ENCODE data around the gene GAN.

Gene GAN

GRCh38 chr16:81358860-81359259, 44.1 kb downstream of the GAN start:
- no peak for TF ChIP-seq TEAD4 (IDR thresholded peaks at IDR 0.05)

GRCh38 chr16:81360135-81360534, 45.4 kb downstream of the GAN start:
- TF ChIP-seq EGR1 (IDR thresholded peaks at IDR 0.05) (no peak), RAD21 (IDR thresholded peaks at IDR 0.05; ENCODE audit: low read depth) (no peak), MAX (IDR thresholded peaks at IDR 0.05) (no peak), REST (IDR thresholded peaks at IDR 0.05; ENCODE audit: low read depth) (no peak), TCF12 (IDR thresholded peaks at IDR 0.05; ENCODE audit: low read depth) (no peak), EP300 (IDR thresholded peaks at IDR 0.05; ENCODE audit: borderline replicate concordance) (no peak), TAF1 (IDR thresholded peaks at IDR 0.05; ENCODE audit: low read depth) (no peak), CEBPB (IDR thresholded peaks at IDR 0.05) (no peak), YY1 (IDR thresholded peaks at IDR 0.05; ENCODE audit: low read depth) (no peak), ZBTB7A (IDR thresholded peaks at IDR 0.05; ENCODE audit: low read depth) (no peak)

DNA sequence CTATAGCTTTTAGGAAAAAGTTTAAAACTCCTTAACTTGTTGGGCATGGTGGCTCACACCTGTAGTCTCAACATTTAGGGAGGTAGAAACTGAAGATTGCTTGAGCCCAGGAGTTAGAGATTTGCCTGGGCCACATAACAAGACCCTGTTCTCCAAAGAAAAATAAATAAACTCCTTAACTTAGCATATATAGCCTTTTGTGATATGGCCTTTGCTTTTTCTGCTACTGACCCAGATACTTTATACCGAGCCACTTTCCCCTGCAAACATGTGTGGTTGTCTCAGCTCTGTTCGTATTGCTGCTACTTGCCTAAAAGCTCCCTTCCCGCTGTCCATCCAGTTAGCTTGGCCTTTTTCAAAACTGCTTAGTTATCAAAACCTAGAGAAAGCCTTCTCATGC, 51.0 kb downstream of the GAN start:
- TF ChIP-seq ZBTB7A (IDR thresholded peaks at IDR 0.05; ENCODE audit: low read depth), result no peak
- TF ChIP-seq FOXM1 (IDR thresholded peaks at IDR 0.05; ENCODE audit: borderline replicate concordance, low read depth), result no peak
- no peak for TF ChIP-seq CEBPB (IDR thresholded peaks at IDR 0.05)
- no peak for TF ChIP-seq TEAD4 (IDR thresholded peaks at IDR 0.05)
- TF ChIP-seq EGR1 (IDR thresholded peaks at IDR 0.05), result no peak
- TF ChIP-seq, protein P1, sequence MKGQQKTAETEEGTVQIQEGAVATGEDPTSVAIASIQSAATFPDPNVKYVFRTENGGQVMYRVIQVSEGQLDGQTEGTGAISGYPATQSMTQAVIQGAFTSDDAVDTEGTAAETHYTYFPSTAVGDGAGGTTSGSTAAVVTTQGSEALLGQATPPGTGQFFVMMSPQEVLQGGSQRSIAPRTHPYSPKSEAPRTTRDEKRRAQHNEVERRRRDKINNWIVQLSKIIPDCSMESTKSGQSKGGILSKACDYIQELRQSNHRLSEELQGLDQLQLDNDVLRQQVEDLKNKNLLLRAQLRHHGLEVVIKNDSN (IDR thresholded peaks at IDR 0.05), result no peak
- no peak for TF ChIP-seq YY1 (IDR thresholded peaks at IDR 0.05; ENCODE audit: low read depth)
- no peak for TF ChIP-seq RAD21 (IDR thresholded peaks at IDR 0.05; ENCODE audit: low read depth)
- TF ChIP-seq CREB1 (IDR thresholded peaks at IDR 0.05; ENCODE audit: low read depth), result no peak
- TF ChIP-seq TCF12 (IDR thresholded peaks at IDR 0.05; ENCODE audit: low read depth), result no peak
- TF ChIP-seq TAF1 (IDR thresholded peaks at IDR 0.05; ENCODE audit: low read depth), result no peak

- TF ChIP-seq ZBTB7A (IDR thresholded peaks at IDR 0.05; ENCODE audit: low read depth) (no peak), RAD21 (IDR thresholded peaks at IDR 0.05; ENCODE audit: low read depth) (peak; percentile 71), TCF12 (IDR thresholded peaks at IDR 0.05; ENCODE audit: low read depth) (no peak)
- TF ChIP-seq, protein P1 (IDR thresholded peaks at IDR 0.05), result no peak
Observed at GRCh38 chr16:81366316-81366932, 51.7 kb downstream of the GAN start.

GRCh38 chr16:81367821-81368220, 53.1 kb downstream of the GAN start:
- TF ChIP-seq TAF1 (IDR thresholded peaks at IDR 0.05; ENCODE audit: low read depth), result no peak

GRCh38 chr16:81369888-81370504, 55.2 kb downstream of the GAN start:
- TF ChIP-seq TCF12 (IDR thresholded peaks at IDR 0.05; ENCODE audit: low read depth) (no peak), EGR1 (IDR thresholded peaks at IDR 0.05) (no peak), EP300 (IDR thresholded peaks at IDR 0.05; ENCODE audit: borderline replicate concordance) (no peak), YY1 (IDR thresholded peaks at IDR 0.05; ENCODE audit: low read depth) (no peak), TEAD4 (IDR thresholded peaks at IDR 0.05) (no peak), CREB1 (IDR thresholded peaks at IDR 0.05; ENCODE audit: low read depth) (no peak), NFIC (IDR thresholded peaks at IDR 0.05) (no peak), FOXM1 (IDR thresholded peaks at IDR 0.05; ENCODE audit: borderline replicate concordance, low read depth) (no peak)
- TF ChIP-seq, protein P1 (IDR thresholded peaks at IDR 0.05), result no peak

- TF ChIP-seq CEBPB (IDR thresholded peaks at IDR 0.05) (no peak), TCF12 (IDR thresholded peaks at IDR 0.05; ENCODE audit: low read depth) (no peak), NFIC (IDR thresholded peaks at IDR 0.05) (no peak), YY1 (IDR thresholded peaks at IDR 0.05; ENCODE audit: low read depth) (no peak), RAD21 (IDR thresholded peaks at IDR 0.05; ENCODE audit: low read depth) (no peak), ZBTB7A (IDR thresholded peaks at IDR 0.05; ENCODE audit: low read depth) (no peak), REST (IDR thresholded peaks at IDR 0.05; ENCODE audit: low read depth) (no peak), EGR1 (IDR thresholded peaks at IDR 0.05) (no peak), CREB1 (IDR thresholded peaks at IDR 0.05; ENCODE audit: low read depth) (no peak)
- TF ChIP-seq, protein P1 (IDR thresholded peaks at IDR 0.05), result no peak
Observed at GRCh38 chr16:81371106-81371505, 56.3 kb downstream of the GAN start.
